Natural killer cell (primary cell): ENCODE measurements around the gene HIRA. TPM values are rescaled to one million over a fixed set of nuclear protein-coding genes. Genes with fewer than 3 reads are reported as not detected.

Experiments used
- ATAC-seq, 3 donors: fragments of 150-1000 bp in 2 of 3; fragments of 200-7000 bp in 1 of 3; cut with Tn5 transposase; 1 replicate in 1 of 3; 2 replicates in 2 of 3; pipeline ENCODE4 v1.10.0; 2021; ENCODE audit warnings: mild to moderate bottlenecking in 2 of 3, moderate library complexity in 2 of 3
- DNase-seq, 2 donors: peaks; one replicate each; pipeline versions ENCODE4 v3.0.0 to v3.0.0-alpha.2; 2013 to 2021; ENCODE audit warnings: mixed read lengths in 1 of 2
- H3K27ac ChIP-seq: one replicate; pipeline ENCODE4 v1.5.1; 2013; ENCODE audit warnings: mild to moderate bottlenecking, low read length
- H3K27me3 ChIP-seq: one replicate; pipeline ENCODE4 v1.6.1; 2013; ENCODE audit warnings: low read length; ENCODE audit not compliant: control insufficient read depth, insufficient read depth
- H3K36me3 ChIP-seq: one replicate; pipeline ENCODE4 v1.6.1; 2013; ENCODE audit warnings: low read length; ENCODE audit not compliant: control insufficient read depth, insufficient read depth
- H3K4me1 ChIP-seq: one replicate; pipeline ENCODE4 v1.6.1; 2013; ENCODE audit warnings: low read length; ENCODE audit not compliant: control insufficient read depth, insufficient read depth
- H3K4me3 ChIP-seq: one replicate; pipeline ENCODE4 v1.5.1; 2013; ENCODE audit warnings: low read length
- H3K9me3 ChIP-seq: one replicate; pipeline ENCODE4 v1.6.1; 2013; ENCODE audit warnings: low read length; ENCODE audit not compliant: control insufficient read depth, insufficient read depth
- H3K27ac Mint-ChIP-seq, 2 donors: one replicate each; pipeline ENCODE4 v1.8.0; 2022; ENCODE audit warnings: mild to moderate bottlenecking in 2 of 2, mixed read lengths in 2 of 2, moderate library complexity in 1 of 2
- H3K27me3 Mint-ChIP-seq, 2 donors: one replicate each; pipeline ENCODE4 v1.8.0; 2022; ENCODE audit warnings: low read depth in 2 of 2, mixed read lengths in 2 of 2
- H3K36me3 Mint-ChIP-seq: one replicate; pipeline ENCODE4 v1.8.0; 2022; ENCODE audit warnings: mixed read lengths
- H3K4me1 Mint-ChIP-seq, 2 donors: one replicate each; pipeline ENCODE4 v1.8.0; 2022; ENCODE audit warnings: mixed read lengths in 2 of 2
- H3K4me3 Mint-ChIP-seq: one replicate; pipeline ENCODE4 v1.8.0; 2022; ENCODE audit warnings: mild to moderate bottlenecking, moderate library complexity, mixed read lengths
- H3K9me3 Mint-ChIP-seq, 2 donors: one replicate each; pipeline ENCODE4 v1.8.0; 2022; ENCODE audit warnings: mixed read lengths in 2 of 2
- CTCF ChIP-seq: fragments of 200-600 bp; IDR thresholded peaks from one replicate; pipeline ENCODE4 v1.8.0; 2022; ENCODE audit warnings: antibody characterized with exemption
- WGBS: methylation state at CpG from one replicate; pipeline ENCODE4 v1.1.7; 2013; ENCODE audit warnings: missing lambda C conversion rate; ENCODE audit not compliant: insufficient coverage; 5-methylcytosine and 5-hydroxymethylcytosine counted together
- intact Hi-C: fragments of 100-400 bp; cut with micrococcal nuclease; formaldehyde crosslinking; loops from one replicate; pipeline ENCODE4 v1.14.2; 2022
- total RNA-seq, 4 donors: library from RNA; stranded (reverse); fragments of 120-200 nt in 1 of 4; gene quantifications; one replicate each; pipeline versions ENCODE4 v1.2.3 to v1.2.4, GENCODE V29; 2013 to 2022

The HIRA gene
- total RNA-seq, 3 donors from 2014 or later (not counting 1 experiment from before 2014, with no cell fraction given): 49.6 to 75.9 (median 50.9) TPM

- H3K36me3 Mint-ChIP-seq: peaks cover 19% of the 10 kb centered on the region
- H3K4me1 Mint-ChIP-seq: peaks cover 0 to 8% of the 10 kb centered on the region in 2 donors
- DNase-seq (no peak), ATAC-seq (no peak)
- WGBS: 99% methylated on average over 6 of the region's 6 CpGs
- no peaks in the 10 kb centered on the region for H3K4me1 ChIP-seq
- no peak overlapping the region for H3K4me3 Mint-ChIP-seq
- peak overlapping the region in 1 of 2 donors; percentile 57 for H3K27ac Mint-ChIP-seq
- H3K4me3 ChIP-seq: no peak overlapping the region
- H3K9me3 ChIP-seq: no peaks in the 10 kb centered on the region
- intact Hi-C loops: no loop called here
- no peak overlapping the region for H3K27ac ChIP-seq
- H3K9me3 Mint-ChIP-seq: no peaks in the 10 kb centered on the region
- no peak for TF ChIP-seq CTCF
- no peaks in the 10 kb centered on the region for H3K27me3 Mint-ChIP-seq
- no peaks in the 10 kb centered on the region for H3K27me3 ChIP-seq
- peaks cover 87% of the 10 kb centered on the region for H3K36me3 ChIP-seq
These were observed 79.9 kb downstream of the HIRA start for GRCh38 chr22:19351604-19352003.

- TF ChIP-seq CTCF: no peak
- H3K27me3 Mint-ChIP-seq: no peaks in the 10 kb centered on the region
- intact Hi-C loops: no loop called here
- H3K4me1 Mint-ChIP-seq: peaks cover 0 to 8% of the 10 kb centered on the region in 2 donors
- Histone ChIP-seq H3K9me3 (no peaks in the 10 kb centered on the region), H3K4me3 (no peak overlapping the region), H3K27me3 (no peaks in the 10 kb centered on the region), H3K36me3 (peaks cover 81% of the 10 kb centered on the region), H3K27ac (no peak overlapping the region), H3K4me1 (no peaks in the 10 kb centered on the region)
- WGBS: over 99% methylated on average over 9 of the region's 9 CpGs
- H3K9me3 Mint-ChIP-seq: no peaks in the 10 kb centered on the region
- DNase-seq (no peak), ATAC-seq (no peak)
- H3K4me3 Mint-ChIP-seq: no peak overlapping the region
- peak overlapping the region; percentile 8 to 57 for H3K27ac Mint-ChIP-seq
- peaks cover 19% of the 10 kb centered on the region for H3K36me3 Mint-ChIP-seq
These were observed 80.6 kb downstream of the HIRA start for GRCh38 chr22:19350947-19351346.

GRCh38 chr22:19350476-19350859 is 81.1 kb downstream of the HIRA start:
- no peaks in the 10 kb centered on the region for H3K27me3 Mint-ChIP-seq
- intact Hi-C loops: no loop called here
- Histone ChIP-seq H3K27me3 (no peaks in the 10 kb centered on the region), H3K36me3 (peaks cover 79% of the 10 kb centered on the region), H3K4me3 (no peak overlapping the region), H3K9me3 (no peaks in the 10 kb centered on the region), H3K27ac (no peak overlapping the region), H3K4me1 (no peaks in the 10 kb centered on the region)
- ATAC-seq (no peak), DNase-seq (no peak)
- peak overlapping the region; percentile 8 to 57 for H3K27ac Mint-ChIP-seq
- H3K9me3 Mint-ChIP-seq: no peaks in the 10 kb centered on the region
- TF ChIP-seq CTCF: no peak
- peaks cover 19% of the 10 kb centered on the region for H3K36me3 Mint-ChIP-seq
- WGBS: 97% methylated on average over 1 of the region's 1 CpG
- H3K4me1 Mint-ChIP-seq: peaks cover 0 to 8% of the 10 kb centered on the region in 2 donors
- H3K4me3 Mint-ChIP-seq: no peak overlapping the region

- Mint-ChIP-seq H3K27ac (peak overlapping the region; percentile 8 to 57), H3K27me3 (no peaks in the 10 kb centered on the region), H3K4me1 (peaks cover 3 to 8% of the 10 kb centered on the region in 2 donors), H3K9me3 (no peaks in the 10 kb centered on the region), H3K4me3 (no peak overlapping the region), H3K36me3 (peaks cover 19% of the 10 kb centered on the region)
- Histone ChIP-seq H3K4me1 (no peaks in the 10 kb centered on the region), H3K27ac (no peak overlapping the region), H3K9me3 (no peaks in the 10 kb centered on the region), H3K27me3 (no peaks in the 10 kb centered on the region), H3K4me3 (no peak overlapping the region), H3K36me3 (peaks cover 78% of the 10 kb centered on the region)
- no peak for DNase-seq
- TF ChIP-seq CTCF: no peak
- no peak for ATAC-seq
- 97% methylated on average over 5 of the region's 5 CpGs for WGBS
- intact Hi-C loops: no loop called here
These were observed 81.6 kb downstream of the HIRA start for GRCh38 chr22:19349778-19350475.
